Stimulated activated CD4-positive, alpha-beta T cell treated with anti-CD3 and anti-CD28 coated beads, Interleukin-2, amount 100 ng/mL, for 48 hours (primary cell): ENCODE results near the gene KCNJ15.
"Not testable (repeated sequence)": the region's sequence is repeated elsewhere in the genome, so short reads cannot be mapped to it uniquely, and the experiment has no call there.

Experiments
- DNase-seq, 2 donors: peaks; one replicate each; pipeline ENCODE4 v3.0.0-alpha.2; 2020

The KCNJ15 gene

GRCh38 chr21:38244885-38245869, 11.6 kb upstream of the KCNJ15 start:
- DNase-seq = peak; percentile 30 to 40

DNA sequence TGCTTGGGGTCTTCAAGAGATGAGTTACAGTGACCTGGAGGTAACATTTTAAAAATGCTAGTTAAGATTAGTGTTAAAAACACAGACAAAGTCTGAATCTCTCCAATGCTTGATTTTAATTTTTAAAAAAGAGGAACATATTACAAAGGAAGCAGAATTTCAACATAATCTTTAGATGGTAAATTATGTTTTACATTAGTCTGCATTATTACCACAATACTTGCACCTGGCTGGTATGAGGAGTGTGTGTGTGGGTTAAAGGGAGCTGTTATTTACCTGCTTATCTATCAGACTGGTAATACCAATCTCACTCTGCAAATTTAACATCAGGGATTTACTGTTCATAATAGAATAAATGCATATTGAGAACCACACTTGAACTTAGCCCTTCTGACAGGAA, 10.3 kb upstream of the KCNJ15 start:
- no peak for DNase-seq

- DNase-seq = not testable (repeated sequence)
These were observed 9.7 kb upstream of the KCNJ15 start for GRCh38 chr21:38247054-38247453.

DNA sequence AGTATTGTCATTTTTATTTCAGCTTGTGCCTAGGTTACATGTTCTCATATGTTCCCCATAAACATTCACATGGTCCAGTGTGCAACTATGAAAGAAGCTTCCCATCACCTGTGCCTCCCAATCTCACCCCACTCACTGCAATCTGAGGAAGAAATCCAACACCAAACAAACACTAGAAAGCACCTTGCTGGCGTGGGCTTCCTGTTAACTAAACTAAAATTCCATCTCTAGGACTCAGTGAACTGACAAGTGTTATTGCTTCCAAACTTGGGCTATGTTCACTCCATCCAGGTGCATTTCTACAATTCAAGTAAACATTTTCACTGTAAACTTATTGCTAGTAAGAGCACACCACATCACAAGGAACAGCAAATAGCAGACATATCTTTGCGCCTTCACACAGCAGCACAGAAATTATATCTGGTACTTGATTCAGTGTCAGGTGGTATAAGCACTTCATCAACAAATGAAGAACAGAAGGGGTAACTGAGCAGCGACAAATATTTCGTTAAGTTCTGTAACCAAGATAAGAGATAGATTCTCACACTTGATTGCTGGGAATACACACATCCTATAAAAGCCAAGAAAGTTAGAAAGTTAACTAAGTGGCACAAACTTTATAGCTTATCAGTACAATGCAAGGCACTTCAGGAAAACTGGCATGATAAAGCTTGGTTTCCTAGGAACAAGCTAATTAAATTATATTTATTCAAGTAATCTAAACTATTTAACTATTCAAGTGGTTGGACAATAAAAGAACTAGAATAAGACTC, 8.9 kb upstream of the KCNJ15 start:
- no peak for DNase-seq

DNA sequence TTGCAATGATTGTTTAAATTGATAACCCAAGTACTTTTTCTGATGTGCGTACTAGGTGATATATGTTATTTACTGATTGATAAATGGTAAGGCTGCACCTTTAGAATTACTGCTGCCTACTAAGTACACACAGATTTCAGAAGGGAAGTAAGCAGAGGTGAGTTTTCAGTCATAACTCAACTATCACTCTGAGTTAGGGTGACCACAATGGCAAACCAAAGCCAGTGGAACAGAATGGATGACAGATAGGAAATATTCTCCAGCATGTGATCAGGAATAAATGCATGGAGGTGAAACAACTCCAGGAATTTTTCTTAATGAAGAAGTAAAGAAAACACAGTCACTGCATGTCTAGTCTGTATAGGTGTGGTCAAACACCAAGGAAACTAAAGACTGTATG, 7.5 kb upstream of the KCNJ15 start:
- no peak for DNase-seq

DNA sequence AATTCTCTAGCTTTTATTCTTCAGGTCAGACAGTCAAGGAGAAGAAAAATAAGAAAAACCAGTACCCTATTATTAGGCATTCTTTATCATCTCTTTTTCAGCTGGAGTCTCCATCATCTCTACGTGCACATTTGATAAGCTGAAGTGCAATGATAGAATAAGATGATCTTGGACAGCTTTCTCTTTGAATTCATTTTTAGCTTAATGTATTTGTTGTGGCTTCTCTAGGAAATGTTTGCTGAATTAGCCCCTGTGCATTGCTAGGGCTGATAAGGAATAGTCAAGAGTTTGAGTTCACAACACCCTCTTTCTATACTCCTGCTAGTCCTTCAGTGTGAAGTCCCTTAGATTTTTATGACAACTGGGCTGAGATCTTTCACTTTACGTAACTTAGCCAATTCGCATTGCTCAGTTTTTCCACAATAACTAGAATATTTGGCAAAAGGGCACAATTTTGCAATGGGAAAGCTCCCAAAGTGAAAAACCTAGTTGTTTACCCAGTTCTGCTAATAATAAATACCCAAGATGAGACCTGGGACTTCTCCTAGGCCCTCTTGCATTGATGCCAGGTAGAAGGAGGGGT, 7.0 kb upstream of the KCNJ15 start:
- DNase-seq = no peak

DNA sequence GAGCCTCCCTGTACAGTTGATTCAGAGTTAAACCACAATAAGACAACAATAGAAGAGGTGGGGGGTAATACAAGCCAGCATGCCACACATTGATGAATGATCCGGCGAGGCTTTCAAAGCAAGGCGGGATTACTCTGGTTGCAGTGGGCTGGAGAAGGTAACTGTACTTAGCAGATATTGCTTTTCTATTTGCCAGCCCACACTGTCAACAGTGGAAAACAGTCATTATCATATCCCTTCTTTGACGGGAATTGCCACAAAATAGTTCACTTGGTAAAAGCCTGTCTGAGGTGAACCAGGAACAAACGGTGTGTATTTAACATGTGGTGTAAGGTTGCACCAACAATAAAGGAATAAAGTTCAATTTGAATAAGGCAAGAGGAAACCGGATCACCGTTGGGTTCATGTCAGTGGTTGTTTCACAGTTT, 5.8 kb upstream of the KCNJ15 start:
- DNase-seq = no peak

DNA sequence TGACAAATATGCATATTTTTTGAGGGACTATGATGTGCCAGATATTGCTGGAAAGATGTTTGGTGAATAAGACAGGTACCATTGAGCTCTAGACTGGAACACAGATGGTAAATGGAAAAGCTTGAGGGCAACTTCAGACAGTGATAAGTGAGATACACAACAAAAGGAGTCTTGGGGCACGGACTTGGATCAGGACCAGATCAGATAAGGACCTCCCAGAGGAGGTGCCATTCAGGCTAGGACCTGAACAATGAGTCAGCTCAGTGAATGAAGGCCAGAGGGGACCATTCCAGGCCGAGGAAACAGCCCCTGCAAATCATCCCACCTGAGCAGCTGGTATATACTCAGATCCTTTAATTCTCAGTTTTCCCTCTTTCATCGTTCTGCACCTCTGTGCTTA, 1.8 kb upstream of the KCNJ15 start:
- DNase-seq = no peak

- DNase-seq = no peak
These were observed 1.1 kb upstream of the KCNJ15 start for GRCh38 chr21:38255571-38256117.

- no peak for DNase-seq
These were observed 876 bp downstream of the KCNJ15 start for GRCh38 chr21:38257667-38258066.

DNA sequence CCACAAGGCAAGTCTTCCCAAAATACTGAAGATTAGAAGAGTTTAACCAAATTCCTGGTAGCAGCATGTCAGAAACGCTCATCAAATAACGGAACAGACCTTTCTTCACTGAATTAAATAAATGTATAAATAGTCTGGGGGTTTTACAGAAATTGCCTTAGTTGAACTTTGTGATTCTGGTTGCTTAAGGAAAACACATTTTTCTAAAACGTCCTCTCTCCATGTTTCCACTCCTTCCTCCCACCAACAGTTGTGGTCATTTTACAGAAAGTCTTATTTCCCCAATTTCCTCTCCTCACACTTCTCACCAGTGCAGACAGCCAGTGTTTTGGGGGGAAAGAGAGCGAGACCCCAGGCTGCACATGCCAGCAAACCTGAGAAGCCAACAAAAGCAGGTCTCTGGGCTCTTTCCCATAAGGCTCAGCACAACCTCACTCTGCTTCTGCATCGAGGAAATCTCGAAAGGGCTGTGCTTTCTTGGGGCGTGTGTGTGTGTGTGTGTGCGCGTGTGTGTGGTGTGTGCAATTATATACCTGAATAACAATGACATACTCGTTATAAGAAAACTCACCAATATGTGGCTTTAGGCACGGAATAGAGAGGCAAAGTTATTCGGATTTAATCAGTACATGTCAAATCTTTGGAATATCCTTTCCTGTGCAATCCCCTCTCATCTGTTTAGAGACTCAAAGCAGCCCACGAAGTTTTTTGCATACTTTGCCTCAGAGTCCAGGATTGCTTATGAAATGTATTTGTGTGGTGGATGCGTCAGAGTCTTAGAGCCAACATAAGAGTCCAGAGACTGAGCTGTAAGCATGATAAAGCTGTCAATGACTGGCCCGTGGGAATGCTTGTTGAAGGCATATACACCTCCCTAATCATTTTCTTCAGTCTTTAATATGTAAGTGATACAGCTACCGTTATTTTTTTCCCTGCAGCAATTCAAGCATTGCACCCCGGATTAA, 2.0 kb downstream of the KCNJ15 start:
- DNase-seq = no peak

DNA sequence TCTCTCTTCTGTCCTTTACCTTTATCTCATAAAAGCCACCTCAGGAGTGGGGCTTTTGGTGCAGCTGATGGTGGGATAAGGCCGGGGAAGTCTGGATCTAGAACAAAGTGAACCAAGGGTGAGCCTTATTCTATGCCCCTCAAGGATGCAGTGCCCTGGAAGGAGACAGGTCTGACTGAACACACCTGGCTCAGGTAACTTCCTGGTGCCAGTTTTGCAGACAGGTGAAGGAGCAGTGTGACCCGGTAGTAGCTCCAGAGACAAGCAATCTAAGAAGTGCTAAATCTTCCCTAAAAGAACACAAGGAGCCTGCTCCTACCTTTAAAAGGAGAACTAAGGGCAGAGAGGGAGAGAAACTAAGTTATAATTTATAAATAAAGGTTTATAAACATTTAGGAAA, 2.9 kb downstream of the KCNJ15 start:
- DNase-seq = no peak

GRCh38 chr21:38260426-38260825, 3.6 kb downstream of the KCNJ15 start:
- no peak for DNase-seq

GRCh38 chr21:38261851-38262250, 5.1 kb downstream of the KCNJ15 start:
- no peak for DNase-seq

GRCh38 chr21:38263493-38263892, 6.7 kb downstream of the KCNJ15 start:
- no peak for DNase-seq

- DNase-seq = no peak
These were observed 7.8 kb downstream of the KCNJ15 start for GRCh38 chr21:38264571-38264970.

- no peak for DNase-seq
These were observed 8.4 kb downstream of the KCNJ15 start for GRCh38 chr21:38265166-38265565.

- DNase-seq = no peak
These were observed 9.9 kb downstream of the KCNJ15 start for GRCh38 chr21:38266732-38267131.

DNA sequence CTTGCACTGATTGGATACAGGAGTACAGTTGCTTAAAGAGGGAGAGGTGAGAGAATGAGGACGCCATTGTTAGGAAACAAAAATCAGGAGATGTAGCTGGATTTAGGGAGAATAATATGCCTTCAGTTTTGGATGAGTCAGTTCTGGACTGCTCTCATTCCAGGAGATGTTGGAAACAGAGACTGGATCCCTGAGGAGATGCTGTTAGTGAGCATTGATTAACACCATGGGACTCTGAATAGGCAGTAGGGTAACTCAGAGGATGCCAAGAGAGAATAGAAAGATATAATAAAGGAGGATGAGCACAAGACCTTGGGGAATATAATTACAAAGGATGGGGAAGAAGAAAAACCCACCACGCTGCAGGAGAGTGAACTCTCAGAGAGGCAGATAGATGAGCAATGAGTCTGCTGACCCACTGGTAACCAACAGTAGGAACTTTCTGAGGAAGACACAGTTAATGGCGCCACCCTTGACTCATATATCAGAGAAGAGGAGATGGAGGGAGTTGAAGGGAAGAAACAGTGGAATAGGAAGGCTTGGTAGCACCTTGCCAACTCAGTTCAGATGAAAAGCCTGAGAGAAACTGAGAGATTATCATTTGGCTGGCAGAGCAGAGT, 10.5 kb downstream of the KCNJ15 start:
- DNase-seq = no peak

DNA sequence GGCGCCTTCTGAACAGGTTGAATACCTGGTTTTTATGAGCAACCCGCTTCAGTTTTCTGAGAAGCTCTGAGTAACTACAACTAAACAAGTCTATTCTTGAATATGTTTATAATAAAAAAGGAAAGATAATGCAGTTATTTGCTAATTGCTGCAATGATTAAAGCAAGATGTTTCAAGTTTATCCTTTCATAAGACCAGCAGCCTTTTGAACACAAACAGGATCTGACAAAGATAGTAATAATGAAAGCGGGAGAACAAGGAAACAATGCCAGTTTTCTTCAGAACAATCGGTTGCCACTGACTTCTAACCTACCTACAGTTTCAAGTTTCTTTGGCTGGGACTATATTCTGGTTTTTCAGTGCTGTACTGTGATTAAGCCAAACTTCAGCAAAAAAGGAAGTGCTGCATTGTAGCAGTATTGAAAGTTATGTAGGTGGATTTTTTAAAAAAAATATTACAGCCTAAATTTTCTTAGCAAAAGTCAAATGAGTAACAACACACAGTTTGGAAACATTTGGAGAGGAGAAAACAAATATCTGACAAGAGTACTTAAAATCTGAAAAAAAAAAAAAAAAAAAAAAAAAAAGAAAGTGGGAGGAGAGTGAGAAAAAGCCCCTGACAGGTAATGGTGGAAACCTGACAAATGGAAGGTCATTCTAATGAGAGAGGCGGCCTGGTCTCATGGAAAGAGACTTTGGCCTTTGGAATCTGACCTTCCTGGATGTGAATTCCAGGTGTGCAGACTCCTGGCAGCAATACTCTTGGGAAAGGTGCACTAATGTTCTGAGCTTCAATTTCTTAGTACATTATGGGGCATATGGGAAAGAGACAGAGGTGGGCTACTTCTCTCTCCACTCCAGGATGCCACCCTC, 11.4 kb downstream of the KCNJ15 start:
- DNase-seq = no peak
